ENCODE measurements around the gene POLR1H. TPM values are rescaled to one million over a fixed set of nuclear protein-coding genes. Genes with fewer than 3 reads are reported as not detected.
"Not testable (repeated sequence)": the region's sequence is repeated elsewhere in the genome, so short reads cannot be mapped to it uniquely, and the experiment has no call there.

Gene POLR1H
- total and polyA plus RNA-seq, 7 donors = 15.4 to 32.9 (median 23.7) TPM

GRCh38 chr6:30022189-30022588, 38.9 kb upstream of the POLR1H start:
- TF ChIP-seq CTCF (IDR thresholded peaks at IDR 0.05) = no peak
- H3K27me3 ChIP-seq (ENCODE audit: insufficient read depth in 3 of 3, low read length in 2 of 3) = no peaks in the 10 kb centered on the region
- H3K4me1 ChIP-seq = no peaks in the 10 kb centered on the region
- intact Hi-C loops (cut with DNase I) = no loop called here
- no peak for DNase-seq
- no peaks in the 10 kb centered on the region for H3K9me3 ChIP-seq
- H3K27ac ChIP-seq = no peak overlapping the region
- no peak overlapping the region for H3K4me3 ChIP-seq
- WGBS, 3 donors = 87 to 95% (median 90%) methylated on average over 3 of the region's 3 CpGs
- ATAC-seq = no peak
- H3K36me3 ChIP-seq (ENCODE audit: insufficient read depth in 1 of 2, low read depth in 1 of 2) = peaks cover 0 to 31% of the 10 kb centered on the region in 2 donors

GRCh38 chr6:30022712-30023111, 38.4 kb upstream of the POLR1H start:
- ATAC-seq; intact Hi-C loops (cut with DNase I); H3K4me3 ChIP-seq; H3K4me1 ChIP-seq; DNase-seq; H3K27ac ChIP-seq; H3K27me3 ChIP-seq (ENCODE audit: insufficient read depth in 3 of 3, low read length in 2 of 3); H3K9me3 ChIP-seq: not testable (repeated sequence)
- H3K36me3 ChIP-seq (ENCODE audit: insufficient read depth in 1 of 2, low read depth in 1 of 2) = peaks cover 0 to 31% of the 10 kb centered on the region in 2 donors

GRCh38 chr6:30025186-30025585, 35.9 kb upstream of the POLR1H start:
- 44 to 97% (median 91%) methylated on average over 1 of the region's 1 CpG for WGBS, 3 donors
- TF ChIP-seq CTCF (IDR thresholded peaks at IDR 0.05) = no peak
- Histone ChIP-seq H3K36me3 (ENCODE audit: insufficient read depth in 1 of 2, low read depth in 1 of 2) (peaks cover 0 to 18% of the 10 kb centered on the region in 2 donors), H3K27ac (no peak overlapping the region), H3K4me1 (no peaks in the 10 kb centered on the region), H3K4me3 (no peak overlapping the region), H3K9me3 (no peaks in the 10 kb centered on the region), H3K27me3 (ENCODE audit: insufficient read depth in 3 of 3, low read length in 2 of 3) (no peaks in the 10 kb centered on the region)
- intact Hi-C loops (cut with DNase I) = no loop called here
- ATAC-seq = no peak
- DNase-seq = no peak

GRCh38 chr6:30029588-30029987, 31.5 kb upstream of the POLR1H start:
- intact Hi-C loops (cut with DNase I) = no loop called here
- no peaks in the 10 kb centered on the region for H3K27me3 ChIP-seq (ENCODE audit: insufficient read depth in 3 of 3, low read length in 2 of 3)
- peaks cover 0 to 14% of the 10 kb centered on the region in 2 donors for H3K36me3 ChIP-seq (ENCODE audit: insufficient read depth in 1 of 2, low read depth in 1 of 2)
- no peak for TF ChIP-seq CTCF (IDR thresholded peaks at IDR 0.05)
- H3K4me3 ChIP-seq = no peak overlapping the region
- no peak overlapping the region for H3K27ac ChIP-seq
- WGBS, 3 donors = 85 to 97% (median 95%) methylated on average over 1 of the region's 1 CpG
- H3K9me3 ChIP-seq = no peaks in the 10 kb centered on the region
- H3K4me1 ChIP-seq = no peaks in the 10 kb centered on the region
- no peak for DNase-seq
- ATAC-seq = no peak

GRCh38 chr6:30031381-30031780, 29.7 kb upstream of the POLR1H start:
- Histone ChIP-seq H3K4me3 (no peak overlapping the region), H3K9me3 (no peaks in the 10 kb centered on the region), H3K27me3 (ENCODE audit: insufficient read depth in 3 of 3, low read length in 2 of 3) (no peaks in the 10 kb centered on the region), H3K27ac (no peak overlapping the region), H3K36me3 (ENCODE audit: insufficient read depth in 1 of 2, low read depth in 1 of 2) (peaks cover 0 to 19% of the 10 kb centered on the region in 2 donors), H3K4me1 (no peaks in the 10 kb centered on the region)
- intact Hi-C loops (cut with DNase I) = no loop called here
- TF ChIP-seq CTCF (IDR thresholded peaks at IDR 0.05) = no peak
- DNase-seq = no peak
- no peak for ATAC-seq

GRCh38 chr6:30033440-30033839, 27.6 kb upstream of the POLR1H start:
- intact Hi-C loops (cut with DNase I); H3K4me1 ChIP-seq; H3K27ac ChIP-seq; H3K9me3 ChIP-seq; ATAC-seq; DNase-seq; H3K27me3 ChIP-seq (ENCODE audit: insufficient read depth in 3 of 3, low read length in 2 of 3); H3K4me3 ChIP-seq: not testable (repeated sequence)
- 91 to 97% (median 92%) methylated on average over 5 of the region's 5 CpGs for WGBS, 3 donors
- peaks cover 0 to 19% of the 10 kb centered on the region in 2 donors for H3K36me3 ChIP-seq (ENCODE audit: insufficient read depth in 1 of 2, low read depth in 1 of 2)
